Measurements from ENCODE around the gene SAPCD2.
"Not testable (repeated sequence)": the region's sequence is repeated elsewhere in the genome, so short reads cannot be mapped to it uniquely, and the experiment has no call there.

The SAPCD2 gene

GRCh38 chr9:137034709-137035506 lies 35.4 kb downstream of the SAPCD2 start:
- H3K27me3 ChIP-seq (replicated peaks in 2 of 5; ENCODE audit: control insufficient read depth in 4 of 5, insufficient read depth in 5 of 5, low read length in 4 of 5) = no peaks in the 10 kb centered on the region
- peak; percentile 91 to 96 (median 95) for DNase-seq
- H3K36me3 ChIP-seq (ENCODE audit: control insufficient read depth in 4 of 4, insufficient read depth in 4 of 4, low read length in 3 of 4) = peaks cover 0 to 29% (median 20%) of the 10 kb centered on the region in 4 experiments
- 1% methylated on average over 21 of the region's 24 CpGs for WGBS (ENCODE audit: insufficient coverage)
- ChIA-PET POLR2A (interaction anchor here (0.7 to 1.5 kb wide), 5 partner anchors 11 to 92 kb away, joined by 3 to 4 read pairs (median 4); partner anchors contain the start of gene NPDC1), CTCF (interaction anchor here (0.6 to 8.5 kb wide), 42 partner anchors 9 to 248 kb away, joined by 3 to 109 read pairs (median 4); partner anchors contain the start of genes ABCA2, C8G, CLIC3 and FBXW5)
- H3K9me3 ChIP-seq (ENCODE audit: control extremely low read depth in 1 of 5, control insufficient read depth in 4 of 5, insufficient read depth in 2 of 5, low read depth in 1 of 5, low read length in 4 of 5) = no peaks in the 10 kb centered on the region
- H3K27ac ChIP-seq (ENCODE audit: insufficient read depth in 1 of 2, low read depth in 1 of 2, low read length in 2 of 2, poor library complexity in 1 of 2, severe bottlenecking in 2 of 2) = peak overlapping the region in 1 of 2 experiments; percentile 58
- H3K4me3 ChIP-seq (ENCODE audit: control insufficient read depth in 1 of 7, extremely low read depth in 1 of 7, insufficient read depth in 4 of 7, low read depth in 2 of 7, low read length in 6 of 7) = peak overlapping the region in 5 of 7 experiments; percentile 29 to 59 (median 51)
- peaks cover 0 to 58% (median 57%) of the 10 kb centered on the region in 4 experiments for H3K4me1 ChIP-seq (ENCODE audit: control extremely low read depth in 1 of 4, control insufficient read depth in 4 of 4, insufficient read depth in 4 of 4, low read length in 3 of 4)

DNA sequence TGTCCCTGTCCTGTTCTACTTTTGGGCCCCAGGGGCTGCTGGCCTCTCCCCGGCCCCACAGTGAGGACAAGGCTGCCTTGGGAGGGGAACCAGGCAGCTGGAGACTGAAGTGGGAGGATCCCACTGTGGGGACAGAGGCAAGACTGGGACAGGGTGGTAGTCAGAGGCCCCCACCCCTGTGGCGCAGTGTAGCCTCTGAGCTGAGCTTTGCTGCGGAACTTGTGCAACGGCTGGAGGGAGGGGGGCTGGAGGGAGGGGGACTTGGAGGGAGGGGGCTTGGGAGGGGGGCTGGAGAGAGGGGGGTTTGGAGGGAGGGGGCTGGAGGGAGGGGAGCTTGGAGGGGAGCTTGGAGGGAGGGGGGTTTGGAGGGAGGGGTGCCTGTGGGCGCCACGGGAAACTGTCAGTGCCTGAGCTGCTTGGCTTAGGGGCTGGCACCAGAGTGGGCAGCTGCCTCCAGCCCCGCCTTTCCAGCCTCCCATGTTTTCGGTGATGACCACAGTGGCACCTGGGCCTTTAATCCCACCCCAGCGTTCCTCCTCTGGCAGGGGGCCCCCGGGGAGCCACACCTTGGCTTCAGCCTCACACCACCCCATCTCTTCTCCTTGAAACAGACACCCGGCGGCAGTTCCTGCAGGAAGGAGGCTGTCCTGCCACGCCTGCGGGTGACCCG lies 36.2 kb downstream of the SAPCD2 start:
- peak; percentile 78 to 91 (median 89) for DNase-seq
- Histone ChIP-seq H3K36me3 (ENCODE audit: control insufficient read depth in 4 of 4, insufficient read depth in 4 of 4, low read length in 3 of 4) (peaks cover 0 to 21% (median 13%) of the 10 kb centered on the region in 4 experiments), H3K4me3 (ENCODE audit: control insufficient read depth in 1 of 7, extremely low read depth in 1 of 7, insufficient read depth in 4 of 7, low read depth in 2 of 7, low read length in 6 of 7) (peak overlapping the region in 5 of 7 experiments; percentile 30 to 83 (median 73)), H3K27ac (ENCODE audit: insufficient read depth in 1 of 2, low read depth in 1 of 2, low read length in 2 of 2, poor library complexity in 1 of 2, severe bottlenecking in 2 of 2) (peak overlapping the region in 1 of 2 experiments; percentile 87), H3K27me3 (replicated peaks in 2 of 5; ENCODE audit: control insufficient read depth in 4 of 5, insufficient read depth in 5 of 5, low read length in 4 of 5) (no peaks in the 10 kb centered on the region), H3K9me3 (ENCODE audit: control extremely low read depth in 1 of 5, control insufficient read depth in 4 of 5, insufficient read depth in 2 of 5, low read depth in 1 of 5, low read length in 4 of 5) (no peaks in the 10 kb centered on the region), H3K4me1 (ENCODE audit: control extremely low read depth in 1 of 4, control insufficient read depth in 4 of 4, insufficient read depth in 4 of 4, low read length in 3 of 4) (peaks cover 0 to 66% (median 64%) of the 10 kb centered on the region in 4 experiments)
- 0% methylated on average over 10 of the region's 15 CpGs for WGBS (ENCODE audit: insufficient coverage)
- POLR2A ChIA-PET = interaction anchor here (0.7 to 1.5 kb wide), 2 partner anchors 12 to 59 kb away, joined by 4 read pairs; partner anchors contain the start of gene NPDC1
- CTCF ChIA-PET = interaction anchor here (0.8 to 8.5 kb wide), 28 partner anchors 10 to 247 kb away, joined by 3 to 109 read pairs (median 6); partner anchors contain the start of genes ABCA2, C8G, CLIC3 and FBXW5

GRCh38 chr9:137033481-137033880 lies 36.9 kb downstream of the SAPCD2 start:
- H3K9me3 ChIP-seq (ENCODE audit: control extremely low read depth in 1 of 5, control insufficient read depth in 4 of 5, insufficient read depth in 2 of 5, low read depth in 1 of 5, low read length in 4 of 5); POLR2A ChIA-PET; H3K27me3 ChIP-seq (replicated peaks in 2 of 5; ENCODE audit: control insufficient read depth in 4 of 5, insufficient read depth in 5 of 5, low read length in 4 of 5): not testable (repeated sequence)
- Histone ChIP-seq H3K36me3 (ENCODE audit: control insufficient read depth in 4 of 4, insufficient read depth in 4 of 4, low read length in 3 of 4) (peaks cover 0 to 14% (median 8%) of the 10 kb centered on the region in 4 experiments), H3K27ac (ENCODE audit: insufficient read depth in 1 of 2, low read depth in 1 of 2, low read length in 2 of 2, poor library complexity in 1 of 2, severe bottlenecking in 2 of 2) (peak overlapping the region in 1 of 2 experiments; percentile 87), H3K4me3 (ENCODE audit: control insufficient read depth in 1 of 7, extremely low read depth in 1 of 7, insufficient read depth in 4 of 7, low read depth in 2 of 7, low read length in 6 of 7) (peak overlapping the region in 6 of 7 experiments; percentile 2 to 83 (median 66)), H3K4me1 (ENCODE audit: control extremely low read depth in 1 of 4, control insufficient read depth in 4 of 4, insufficient read depth in 4 of 4, low read length in 3 of 4) (peaks cover 0 to 73% (median 71%) of the 10 kb centered on the region in 4 experiments)
- DNase-seq = peak in 1 of 3 donors; percentile 37
- CTCF ChIA-PET = interaction anchor here (1.6 to 8.5 kb wide), 5 partner anchors 9 to 87 kb away, joined by 4 to 109 read pairs (median 28); partner anchors contain the start of genes ABCA2, C8G, FBXW5 and NPDC1
- 100% methylated on average over 3 of the region's 5 CpGs for WGBS (ENCODE audit: insufficient coverage)

- Histone ChIP-seq H3K9me3 (ENCODE audit: control extremely low read depth in 1 of 5, control insufficient read depth in 4 of 5, insufficient read depth in 2 of 5, low read depth in 1 of 5, low read length in 4 of 5) (no peaks in the 10 kb centered on the region), H3K27me3 (replicated peaks in 2 of 5; ENCODE audit: control insufficient read depth in 4 of 5, insufficient read depth in 5 of 5, low read length in 4 of 5) (no peaks in the 10 kb centered on the region), H3K36me3 (ENCODE audit: control insufficient read depth in 4 of 4, insufficient read depth in 4 of 4, low read length in 3 of 4) (peaks cover 0 to 14% (median 7%) of the 10 kb centered on the region in 4 experiments), H3K4me1 (ENCODE audit: control extremely low read depth in 1 of 4, control insufficient read depth in 4 of 4, insufficient read depth in 4 of 4, low read length in 3 of 4) (peaks cover 0 to 75% (median 73%) of the 10 kb centered on the region in 4 experiments), H3K4me3 (ENCODE audit: control insufficient read depth in 1 of 7, extremely low read depth in 1 of 7, insufficient read depth in 4 of 7, low read depth in 2 of 7, low read length in 6 of 7) (peak overlapping the region; percentile 2 to 83 (median 49)), H3K27ac (ENCODE audit: insufficient read depth in 1 of 2, low read depth in 1 of 2, low read length in 2 of 2, poor library complexity in 1 of 2, severe bottlenecking in 2 of 2) (peak overlapping the region; percentile 44 to 87)
- 31% methylated on average over 6 of the region's 10 CpGs for WGBS (ENCODE audit: insufficient coverage)
- POLR2A ChIA-PET = no interaction called here
- CTCF ChIA-PET = interaction anchor here (1.0 to 4.3 kb wide), 3 partner anchors 27 to 191 kb away, joined by 3 to 34 read pairs (median 5); partner anchors contain the start of gene AJM1
- DNase-seq = peak; percentile 61 to 86 (median 86)
Measured at GRCh38 chr9:137032858-137033257, 37.5 kb downstream of the SAPCD2 start.

DNA sequence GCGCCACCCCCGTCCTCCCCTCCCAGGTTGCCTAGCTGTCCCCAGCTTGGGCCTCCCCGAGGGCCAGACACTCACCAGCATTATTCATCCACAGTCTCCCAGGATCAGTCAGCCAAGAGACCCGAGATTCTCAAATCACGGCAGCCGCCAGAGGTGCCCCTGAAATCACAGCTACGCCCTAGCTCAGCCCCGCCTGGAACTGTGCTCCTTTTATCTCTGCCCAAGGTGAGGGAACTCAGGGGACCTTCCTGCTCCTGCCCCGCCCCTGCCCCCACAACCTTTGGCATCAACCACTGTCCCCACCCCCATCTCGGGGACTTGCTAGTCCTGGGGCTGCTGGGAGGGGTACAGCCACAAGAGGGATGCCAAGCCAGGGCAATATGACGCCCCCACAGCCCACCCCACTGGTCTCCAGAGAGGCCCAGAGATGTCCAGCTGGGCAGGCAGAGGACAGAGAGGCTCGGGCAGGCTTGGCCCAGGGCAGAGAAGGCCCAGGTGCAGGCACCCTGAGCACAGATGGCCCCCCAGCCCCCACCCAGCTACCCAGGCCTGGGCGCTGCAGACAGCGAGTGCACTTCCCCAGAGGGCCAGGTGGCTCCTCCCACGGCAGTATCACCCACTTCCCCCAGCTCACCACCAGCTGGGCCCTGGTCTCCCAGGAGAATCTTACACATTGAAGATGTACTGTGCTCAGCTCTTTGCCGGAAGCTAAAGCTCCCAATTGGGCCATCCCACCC lies 38.3 kb downstream of the SAPCD2 start, which contains the start of gene FUT7:
Gene FUT7 (minus strand): TSS at position 185 of the 737 bp plus-strand sequence. CDS start 97 bp downstream, at position 88.
- WGBS (ENCODE audit: insufficient coverage) = 43% methylated on average over 11 of the region's 16 CpGs
- H3K27ac ChIP-seq (ENCODE audit: insufficient read depth in 1 of 2, low read depth in 1 of 2, low read length in 2 of 2, poor library complexity in 1 of 2, severe bottlenecking in 2 of 2) = peak within 1 kb of the TSS; percentile 86 to 87
- H3K4me1 ChIP-seq (ENCODE audit: control extremely low read depth in 1 of 4, control insufficient read depth in 4 of 4, insufficient read depth in 4 of 4, low read length in 3 of 4) = peaks cover 0 to 81% (median 78%) of the 10 kb centered on the region in 4 experiments
- H3K36me3 ChIP-seq (ENCODE audit: control insufficient read depth in 4 of 4, insufficient read depth in 4 of 4, low read length in 3 of 4) = peaks cover 0 to 11% (median 2%) of the 10 kb centered on the region in 4 experiments
- no peaks in the 10 kb centered on the region for H3K27me3 ChIP-seq (replicated peaks in 2 of 5; ENCODE audit: control insufficient read depth in 4 of 5, insufficient read depth in 5 of 5, low read length in 4 of 5)
- POLR2A ChIA-PET = no interaction called here
- CTCF ChIA-PET = interaction anchor here (1.0 to 4.3 kb wide), 3 partner anchors 28 to 190 kb away, joined by 3 to 34 read pairs (median 5); partner anchors contain the start of gene AJM1
- peak within 1 kb of the TSS in 6 of 7 experiments; percentile 24 to 83 (median 64) for H3K4me3 ChIP-seq (ENCODE audit: control insufficient read depth in 1 of 7, extremely low read depth in 1 of 7, insufficient read depth in 4 of 7, low read depth in 2 of 7, low read length in 6 of 7)
- peak in 2 of 3 donors; percentile 73 to 76 for DNase-seq
- no peaks in the 10 kb centered on the region for H3K9me3 ChIP-seq (ENCODE audit: control extremely low read depth in 1 of 5, control insufficient read depth in 4 of 5, insufficient read depth in 2 of 5, low read depth in 1 of 5, low read length in 4 of 5)
